Neural cell (in vitro differentiated cells): ENCODE results near the gene DUOXA1. TPM values are rescaled to one million over a fixed set of nuclear protein-coding genes. Genes with fewer than 3 reads are reported as not detected.
A peak's percentile ranks its signal among the peaks of the same experiment; 100 is the strongest.

Source experiments
- H2AFZ ChIP-seq: fragments of 200-600, 300-800 bp; sonication (generic), shearing (Covaris generic); 2 replicates; pipeline ENCODE4 v1.6.0; 2014; ENCODE audit warnings: low read depth, mild to moderate bottlenecking, antibody characterized with exemption, low read length, moderate library complexity
- H3F3A ChIP-seq: fragments of 200-600 bp; shearing (Covaris generic); 2 replicates; pipeline ENCODE4 v1.6.1; 2016; ENCODE audit warnings: mild to moderate bottlenecking, moderate library complexity, mixed read lengths, antibody characterized with exemption, low read length; ENCODE audit not compliant: insufficient read depth, poor library complexity, severe bottlenecking
- H3K27ac ChIP-seq: fragments of 200-600, 300-800 bp; sonication (generic), shearing (Covaris generic); 2 replicates; pipeline ENCODE4 v1.5.1; 2014; ENCODE audit warnings: mild to moderate bottlenecking, low read length, moderate library complexity
- H3K27me3 ChIP-seq: fragments of 300-800, 200-600 bp; sonication (generic), shearing (Covaris generic); 2 replicates; pipeline ENCODE4 v1.6.0; 2014; ENCODE audit warnings: mild to moderate bottlenecking, low read depth, low read length, moderate library complexity; ENCODE audit not compliant: insufficient read depth
- H3K36me3 ChIP-seq: fragments of 300-800, 200-600 bp; sonication (generic), shearing (Covaris generic); 2 replicates; pipeline ENCODE4 v1.5.1; 2014; ENCODE audit warnings: mild to moderate bottlenecking, antibody characterized with exemption, low read length, moderate library complexity; ENCODE audit not compliant: insufficient read depth
- H3K4me2 ChIP-seq: fragments of 300-800, 200-600 bp; sonication (generic), shearing (Covaris generic); 2 replicates; pipeline ENCODE4 v1.6.0; 2014; ENCODE audit warnings: mild to moderate bottlenecking, low read length
- H3K4me3 ChIP-seq: fragments of 300-800, 200-600 bp; sonication (generic), shearing (Covaris generic); 2 replicates; pipeline ENCODE4 v1.5.1; 2014; ENCODE audit warnings: mild to moderate bottlenecking, low read length, moderate library complexity
- H3K79me2 ChIP-seq: fragments of 200-600 bp; shearing (Covaris generic); replicated peaks from 2 replicates; pipeline ENCODE4 v1.6.0; 2014; ENCODE audit warnings: mild to moderate bottlenecking, low read length, moderate library complexity; ENCODE audit not compliant: insufficient read depth
- H3K9ac ChIP-seq: fragments of 300-800, 200-600 bp; sonication (generic), shearing (Covaris generic); 2 replicates; pipeline ENCODE4 v1.6.1; 2016; ENCODE audit warnings: mild to moderate bottlenecking, low read length, mixed read lengths
- H3K9me2 ChIP-seq: fragments of 200-600 bp; shearing (Covaris generic); 2 replicates; pipeline ENCODE4 v1.6.1; 2016; ENCODE audit warnings: mild to moderate bottlenecking, low read length, mixed read lengths; ENCODE audit not compliant: insufficient read depth
- H3K9me3 ChIP-seq: fragments of 200-600, 300-800 bp; sonication (generic), shearing (Covaris generic); 2 replicates; pipeline ENCODE4 v1.6.1; 2016; ENCODE audit warnings: mild to moderate bottlenecking, mixed run types, low read length, moderate library complexity, mixed read lengths
- H4K20me1 ChIP-seq: fragments of 200-600 bp; shearing (Covaris generic); 2 replicates; pipeline ENCODE4 v1.6.1; 2016; ENCODE audit warnings: mild to moderate bottlenecking, mixed run types; ENCODE audit not compliant: insufficient read depth
- CTCF ChIP-seq: fragments of 450-650 bp; IDR thresholded peaks from 2 replicates; pipeline ENCODE4 v1.5.1; 2014; ENCODE audit warnings: antibody characterized with exemption, mild to moderate bottlenecking, moderate library complexity; ENCODE audit not compliant: poor library complexity, severe bottlenecking
- EP300 ChIP-seq: fragments of 450-650 bp; conservative IDR thresholded peaks from 2 replicates; pipeline ENCODE4 v1.6.1; 2014; ENCODE audit warnings: antibody characterized with exemption, mild to moderate bottlenecking, moderate library complexity; ENCODE audit not compliant: poor library complexity, severe bottlenecking
- EZH2 ChIP-seq: fragments of 200-600, 300-800 bp; shearing (Covaris generic), sonication (generic); IDR thresholded peaks from 2 replicates; pipeline ENCODE4 v1.6.1; 2014; ENCODE audit warnings: antibody characterized with exemption, low read length, borderline replicate concordance, mild to moderate bottlenecking; ENCODE audit not compliant: insufficient read depth, poor library complexity, severe bottlenecking
- MXI1 ChIP-seq: fragments of 450-650 bp; conservative IDR thresholded peaks from 2 replicates; pipeline ENCODE4 v1.6.1; 2014; ENCODE audit warnings: antibody characterized with exemption, mild to moderate bottlenecking; ENCODE audit not compliant: poor library complexity, severe bottlenecking
- POLR2AphosphoS5 ChIP-seq: IDR thresholded peaks from 2 replicates; pipeline ENCODE4 v1.6.1; 2012
- RAD21 ChIP-seq: fragments of 450-650 bp; conservative IDR thresholded peaks from 2 replicates; pipeline ENCODE4 v1.6.1; 2014; ENCODE audit warnings: antibody characterized with exemption, mild to moderate bottlenecking, moderate library complexity
- REST ChIP-seq: IDR thresholded peaks from 2 replicates; pipeline ENCODE4 v1.6.1; 2012; ENCODE audit warnings: borderline replicate concordance
- SMC3 ChIP-seq: fragments of 450-650 bp; conservative IDR thresholded peaks from 2 replicates; pipeline ENCODE4 v1.6.1; 2014; ENCODE audit warnings: antibody characterized with exemption, mild to moderate bottlenecking, moderate library complexity; ENCODE audit not compliant: poor library complexity
- TAF1 ChIP-seq: IDR thresholded peaks from 2 replicates; pipeline ENCODE4 v1.6.1; 2012; ENCODE audit warnings: low read depth
- polyA minus RNA-seq: library from RNA; depleted of rRNA, polyadenylated mRNA; stranded (reverse); fragments of >200 nt; gene quantifications from 2 replicates; pipeline ENCODE4 v1.2.3, GENCODE V29; 2014
- polyA plus RNA-seq: library from polyadenylated mRNA; depleted of rRNA; stranded (reverse); fragments of >200 nt; gene quantifications from 2 replicates; pipeline ENCODE4 v1.2.3, GENCODE V29; 2014

Gene DUOXA1
- not detected in 2 replicates for polyA plus RNA-seq
- polyA minus RNA-seq: not detected in 2 replicates

- no peaks in the 10 kb centered on the region for H3K9me2 ChIP-seq
- no peak within 1 kb of the TSS for H3K9ac ChIP-seq
- no peak within 1 kb of the TSS for H3K27ac ChIP-seq
- no peaks in the 10 kb centered on the region for H3K79me2 ChIP-seq
- no peaks in the 10 kb centered on the region for H3K36me3 ChIP-seq
- peaks cover 100% of the 10 kb centered on the region for H3K27me3 ChIP-seq
- H3F3A ChIP-seq: no peaks in the 10 kb centered on the region
- peak within 1 kb of the TSS; percentile 18 for H3K4me3 ChIP-seq
- H3K9me3 ChIP-seq: no peaks in the 10 kb centered on the region
- no peak within 1 kb of the TSS for H3K4me2 ChIP-seq
- no peak within 1 kb of the TSS for H2AFZ ChIP-seq
- TF ChIP-seq TAF1: no peak
- no peak for TF ChIP-seq SMC3
- no peak for TF ChIP-seq POLR2AphosphoS5
- no peak for TF ChIP-seq MXI1
- TF ChIP-seq REST: no peak
- no peak for TF ChIP-seq RAD21
- no peak for TF ChIP-seq CTCF
- TF ChIP-seq EP300: no peak
- no peak for TF ChIP-seq EZH2
- no peaks in the 10 kb centered on the region for H4K20me1 ChIP-seq
Measured at GRCh38 chr15:45129651-45130129, at the start of gene DUOXA1, which contains the start of gene DUOX1. DUOXA1 (minus strand) TSS chr15:45129879; CDS start chr15:45123014, 6,865 bp downstream. DUOX1 (plus strand) TSS chr15:45129994; CDS start chr15:45131967, 1,973 bp downstream.

- no peak overlapping the region for H3K4me3 ChIP-seq
- no peaks in the 10 kb centered on the region for H3K36me3 ChIP-seq
- no peaks in the 10 kb centered on the region for H3K9me2 ChIP-seq
- H2AFZ ChIP-seq: no peak overlapping the region
- no peak for TF ChIP-seq CTCF
- no peak for TF ChIP-seq TAF1
- TF ChIP-seq RAD21: no peak
- TF ChIP-seq EZH2: no peak
- no peak for TF ChIP-seq MXI1
- no peak for TF ChIP-seq EP300
- TF ChIP-seq SMC3: no peak
- no peak for TF ChIP-seq REST
- TF ChIP-seq POLR2AphosphoS5: no peak
- H4K20me1 ChIP-seq: no peaks in the 10 kb centered on the region
- H3K27ac ChIP-seq: no peak overlapping the region
- no peaks in the 10 kb centered on the region for H3F3A ChIP-seq
- no peak overlapping the region for H3K4me2 ChIP-seq
- H3K27me3 ChIP-seq: no peaks in the 10 kb centered on the region
- H3K79me2 ChIP-seq: peaks cover 39% of the 10 kb centered on the region
- no peak overlapping the region for H3K9ac ChIP-seq
- no peaks in the 10 kb centered on the region for H3K9me3 ChIP-seq
Measured at GRCh38 chr15:45177285-45177684, 47.6 kb upstream of the DUOXA1 start.
